Skeletal muscle tissue (tissue), 4 donors: Measurements from ENCODE around the gene FLT1. TPM values are rescaled to one million over a fixed set of nuclear protein-coding genes. Genes with fewer than 3 reads are reported as not detected.

Experiments
- H3K27ac ChIP-seq: one replicate; pipeline ENCODE4 v1.7.0; 2013; ENCODE audit warnings: mild to moderate bottlenecking, low read depth, low read length, inconsistent platforms
- H3K27me3 ChIP-seq, 3 donors: one replicate each; pipeline ENCODE4 v1.7.0; 2013; ENCODE audit warnings: low read length in 3 of 3; ENCODE audit not compliant: control insufficient read depth in 3 of 3, insufficient read depth in 3 of 3
- H3K36me3 ChIP-seq, 3 donors: one replicate each; pipeline ENCODE4 v1.7.0; 2013; ENCODE audit warnings: low read length in 3 of 3; ENCODE audit not compliant: control insufficient read depth in 3 of 3, insufficient read depth in 3 of 3
- H3K4me1 ChIP-seq, 3 donors: one replicate each; pipeline ENCODE4 v1.7.0; 2013; ENCODE audit warnings: low read length in 3 of 3, mild to moderate bottlenecking in 3 of 3; ENCODE audit not compliant: control insufficient read depth in 3 of 3, insufficient read depth in 3 of 3
- H3K4me3 ChIP-seq, 3 donors: one replicate each; pipeline ENCODE4 v1.7.0; 2013; ENCODE audit warnings: low read length in 3 of 3
- H3K9ac ChIP-seq, 3 donors: one replicate each; pipeline ENCODE4 v1.7.0; 2013; ENCODE audit warnings: low read length in 3 of 3, mild to moderate bottlenecking in 3 of 3, moderate library complexity in 2 of 3, low read depth in 1 of 3
- H3K9me3 ChIP-seq, 3 donors: one replicate each; pipeline ENCODE4 v1.7.0; 2013; ENCODE audit warnings: low read length in 3 of 3; ENCODE audit not compliant: control insufficient read depth in 3 of 3
- total RNA-seq: library from RNA; depleted of rRNA; stranded (reverse); fragments of >200 nt; gene quantifications from one replicate; pipeline ENCODE4 v1.2.3, GENCODE V29; 2014
- donor health status: Osteomylitis.

The FLT1 gene
- total RNA-seq, 1 donor from 2014 or later, result 13.0 TPM

GRCh38 chr13:28449826-28450773 is 44.8 kb downstream of the FLT1 start:
- H3K27me3 ChIP-seq, result peaks cover 0 to 2% (median 0%) of the 10 kb centered on the region in 3 donors
- H3K27ac ChIP-seq, result no peak overlapping the region
- no peaks in the 10 kb centered on the region for H3K36me3 ChIP-seq
- no peak overlapping the region for H3K4me3 ChIP-seq
- peaks cover 2 to 6% (median 4%) of the 10 kb centered on the region in 3 donors for H3K9me3 ChIP-seq
- no peak overlapping the region for H3K9ac ChIP-seq
- peaks cover 0 to 7% (median 5%) of the 10 kb centered on the region in 3 donors for H3K4me1 ChIP-seq

GRCh38 chr13:28448651-28449358 is 46.1 kb downstream of the FLT1 start:
- Histone ChIP-seq H3K4me1 (peaks cover 0 to 7% (median 5%) of the 10 kb centered on the region in 3 donors), H3K27me3 (peaks cover 0 to 2% (median 0%) of the 10 kb centered on the region in 3 donors), H3K4me3 (no peak overlapping the region), H3K9ac (no peak overlapping the region), H3K9me3 (peaks cover 2 to 6% (median 4%) of the 10 kb centered on the region in 3 donors), H3K36me3 (no peaks in the 10 kb centered on the region), H3K27ac (no peak overlapping the region)

GRCh38 chr13:28447989-28448388 is 46.9 kb downstream of the FLT1 start:
- H3K9ac ChIP-seq, result no peak overlapping the region
- no peak overlapping the region for H3K27ac ChIP-seq
- H3K9me3 ChIP-seq, result peaks cover 2 to 6% (median 4%) of the 10 kb centered on the region in 3 donors
- H3K27me3 ChIP-seq, result no peaks in the 10 kb centered on the region
- H3K36me3 ChIP-seq, result no peaks in the 10 kb centered on the region
- H3K4me1 ChIP-seq, result peaks cover 0 to 7% (median 5%) of the 10 kb centered on the region in 3 donors
- H3K4me3 ChIP-seq, result no peak overlapping the region

GRCh38 chr13:28447206-28447605 is 47.7 kb downstream of the FLT1 start:
- Histone ChIP-seq H3K27me3 (no peaks in the 10 kb centered on the region), H3K4me1 (peaks cover 0 to 7% (median 5%) of the 10 kb centered on the region in 3 donors)

GRCh38 chr13:28442839-28443238 is 52.1 kb downstream of the FLT1 start:
- no peak overlapping the region for H3K4me3 ChIP-seq
- no peak overlapping the region for H3K9ac ChIP-seq
- H3K4me1 ChIP-seq, result peaks cover 0 to 3% (median 0%) of the 10 kb centered on the region in 3 donors
- no peaks in the 10 kb centered on the region for H3K27me3 ChIP-seq
- H3K36me3 ChIP-seq, result no peaks in the 10 kb centered on the region
- H3K9me3 ChIP-seq, result peaks cover 0 to under 1% (median 0%) of the 10 kb centered on the region in 3 donors
- H3K27ac ChIP-seq, result no peak overlapping the region

More at GRCh38 chr13:28447206-28447605, 47.7 kb downstream of the FLT1 start:
- Histone ChIP-seq H3K9ac (no peak overlapping the region), H3K9me3 (peaks cover 2 to 6% (median 4%) of the 10 kb centered on the region in 3 donors), H3K4me3 (no peak overlapping the region), H3K36me3 (no peaks in the 10 kb centered on the region), H3K27ac (no peak overlapping the region)

- no peak overlapping the region for H3K4me3 ChIP-seq
- H3K27me3 ChIP-seq, result no peaks in the 10 kb centered on the region
- H3K27ac ChIP-seq, result no peak overlapping the region
- no peaks in the 10 kb centered on the region for H3K36me3 ChIP-seq
- no peaks in the 10 kb centered on the region for H3K9me3 ChIP-seq
- no peak overlapping the region for H3K9ac ChIP-seq
- peaks cover 0 to 3% (median 0%) of the 10 kb centered on the region in 3 donors for H3K4me1 ChIP-seq
Measured at GRCh38 chr13:28441529-28441928, 53.4 kb downstream of the FLT1 start.

GRCh38 chr13:28440774-28441504 is 54.0 kb downstream of the FLT1 start:
- H3K4me1 ChIP-seq, result peaks cover 0 to 3% (median 0%) of the 10 kb centered on the region in 3 donors
- no peaks in the 10 kb centered on the region for H3K9me3 ChIP-seq
- H3K9ac ChIP-seq, result no peak overlapping the region
- H3K4me3 ChIP-seq, result no peak overlapping the region
- H3K27ac ChIP-seq, result no peak overlapping the region
- no peaks in the 10 kb centered on the region for H3K36me3 ChIP-seq
- H3K27me3 ChIP-seq, result no peaks in the 10 kb centered on the region

GRCh38 chr13:28438598-28439334 is 56.2 kb downstream of the FLT1 start:
- Histone ChIP-seq H3K9ac (no peak overlapping the region), H3K27ac (no peak overlapping the region), H3K36me3 (no peaks in the 10 kb centered on the region), H3K9me3 (no peaks in the 10 kb centered on the region), H3K27me3 (no peaks in the 10 kb centered on the region), H3K4me3 (no peak overlapping the region), H3K4me1 (peaks cover 0 to 3% (median 0%) of the 10 kb centered on the region in 3 donors)

GRCh38 chr13:28438067-28438466 is 56.9 kb downstream of the FLT1 start:
- Histone ChIP-seq H3K27ac (no peak overlapping the region), H3K9ac (no peak overlapping the region), H3K4me3 (no peak overlapping the region), H3K9me3 (no peaks in the 10 kb centered on the region), H3K27me3 (no peaks in the 10 kb centered on the region), H3K4me1 (peaks cover 0 to 3% (median 2%) of the 10 kb centered on the region in 3 donors), H3K36me3 (no peaks in the 10 kb centered on the region)
